Measurements from ENCODE around the gene KRT25.
"Not testable (repeated sequence)": the region's sequence is repeated elsewhere in the genome, so short reads cannot be mapped to it uniquely, and the experiment has no call there.

The KRT25 gene

GRCh38 chr17:40760105-40761016 is 5.2 kb upstream of the KRT25 start:
- DNase-seq (ENCODE audit: low read depth in 2 of 2) = no peak

- no peak for DNase-seq (ENCODE audit: low read depth in 2 of 2)
Measured at GRCh38 chr17:40753804-40754203, 1.3 kb downstream of the KRT25 start.

GRCh38 chr17:40751065-40751464 is 4.1 kb downstream of the KRT25 start:
- no peak for DNase-seq (ENCODE audit: low read depth in 2 of 2)

GRCh38 chr17:40750391-40750790 is 4.7 kb downstream of the KRT25 start:
- DNase-seq (ENCODE audit: low read depth in 2 of 2) = no peak

- not testable (repeated sequence) for DNase-seq (ENCODE audit: low read depth in 2 of 2)
Measured at GRCh38 chr17:40748666-40749065, 6.5 kb downstream of the KRT25 start.

- DNase-seq (ENCODE audit: low read depth in 2 of 2) = no peak
Measured at GRCh38 chr17:40738553-40738952, 16.6 kb downstream of the KRT25 start.

- no peak for DNase-seq (ENCODE audit: low read depth in 2 of 2)
Measured at GRCh38 chr17:40735016-40735415, 20.1 kb downstream of the KRT25 start.

GRCh38 chr17:40734018-40734417 is 21.1 kb downstream of the KRT25 start:
- no peak for DNase-seq (ENCODE audit: low read depth in 2 of 2)

- no peak for DNase-seq (ENCODE audit: low read depth in 2 of 2)
Measured at GRCh38 chr17:40730970-40731369, 24.2 kb downstream of the KRT25 start.

GRCh38 chr17:40727447-40728231 is 27.5 kb downstream of the KRT25 start:
- no peak for DNase-seq (ENCODE audit: low read depth in 2 of 2)

- no peak for DNase-seq (ENCODE audit: low read depth in 2 of 2)
Measured at GRCh38 chr17:40726919-40727318, 28.2 kb downstream of the KRT25 start.

GRCh38 chr17:40724656-40725055 is 30.5 kb downstream of the KRT25 start:
- DNase-seq (ENCODE audit: low read depth in 2 of 2) = no peak

- DNase-seq (ENCODE audit: low read depth in 2 of 2) = no peak
Measured at GRCh38 chr17:40722241-40722640, 32.9 kb downstream of the KRT25 start.

GRCh38 chr17:40720899-40721298 is 34.2 kb downstream of the KRT25 start:
- no peak for DNase-seq (ENCODE audit: low read depth in 2 of 2)

GRCh38 chr17:40718930-40719329 is 36.2 kb downstream of the KRT25 start:
- DNase-seq (ENCODE audit: low read depth in 2 of 2) = no peak

- DNase-seq (ENCODE audit: low read depth in 2 of 2) = no peak
Measured at GRCh38 chr17:40717776-40718175, 37.4 kb downstream of the KRT25 start.

- no peak for DNase-seq (ENCODE audit: low read depth in 2 of 2)
Measured at GRCh38 chr17:40714473-40714872, 40.7 kb downstream of the KRT25 start.

- DNase-seq (ENCODE audit: low read depth in 2 of 2) = no peak
Measured at GRCh38 chr17:40707745-40708144, 47.4 kb downstream of the KRT25 start.

- DNase-seq (ENCODE audit: low read depth in 2 of 2) = no peak
Measured at GRCh38 chr17:40705584-40705983, 49.5 kb downstream of the KRT25 start.

- no peak for DNase-seq (ENCODE audit: low read depth in 2 of 2)
Measured at GRCh38 chr17:40703652-40704051, 51.5 kb downstream of the KRT25 start, which contains the start of gene KRT24. KRT24 (minus strand) TSS chr17:40703752; CDS start chr17:40703693, 59 bp downstream.

- no peak for DNase-seq (ENCODE audit: low read depth in 2 of 2)
Measured at GRCh38 chr17:40702271-40702670, 52.9 kb downstream of the KRT25 start.

- no peak for DNase-seq (ENCODE audit: low read depth in 2 of 2)
Measured at GRCh38 chr17:40699853-40700252, 55.3 kb downstream of the KRT25 start.

GRCh38 chr17:40699371-40699770 is 55.8 kb downstream of the KRT25 start:
- no peak for DNase-seq (ENCODE audit: low read depth in 2 of 2)
